ENCODE results near the gene YIF1A. TPM values are rescaled to one million over a fixed set of nuclear protein-coding genes. Genes with fewer than 3 reads are reported as not detected.
"Not testable (repeated sequence)": the region's sequence is repeated elsewhere in the genome, so short reads cannot be mapped to it uniquely, and the experiment has no call there.

The YIF1A gene
- total RNA-seq, 1 donor from 2014 or later: 53.5 TPM

DNA sequence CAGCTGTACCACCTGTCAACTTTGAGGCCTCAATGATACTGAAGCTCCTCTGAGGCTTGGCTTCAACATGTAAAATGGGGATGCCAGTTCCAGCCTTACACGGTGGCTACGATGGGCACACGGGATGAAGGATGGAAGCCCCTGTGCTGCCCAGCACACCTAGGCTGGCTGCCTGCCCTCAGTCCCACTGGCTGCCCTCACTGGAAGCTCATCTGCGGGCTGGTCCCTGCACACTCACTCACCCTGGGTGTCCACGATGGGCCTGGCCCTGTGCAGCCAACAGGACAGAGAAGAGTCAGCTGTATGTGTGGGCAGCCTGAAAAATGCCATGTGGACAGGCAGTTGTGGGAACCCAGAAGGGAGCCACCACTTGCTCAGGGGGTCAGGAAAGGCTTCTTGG lies 2.2 kb downstream of the YIF1A start:
- no peak for DNase-seq

DNA sequence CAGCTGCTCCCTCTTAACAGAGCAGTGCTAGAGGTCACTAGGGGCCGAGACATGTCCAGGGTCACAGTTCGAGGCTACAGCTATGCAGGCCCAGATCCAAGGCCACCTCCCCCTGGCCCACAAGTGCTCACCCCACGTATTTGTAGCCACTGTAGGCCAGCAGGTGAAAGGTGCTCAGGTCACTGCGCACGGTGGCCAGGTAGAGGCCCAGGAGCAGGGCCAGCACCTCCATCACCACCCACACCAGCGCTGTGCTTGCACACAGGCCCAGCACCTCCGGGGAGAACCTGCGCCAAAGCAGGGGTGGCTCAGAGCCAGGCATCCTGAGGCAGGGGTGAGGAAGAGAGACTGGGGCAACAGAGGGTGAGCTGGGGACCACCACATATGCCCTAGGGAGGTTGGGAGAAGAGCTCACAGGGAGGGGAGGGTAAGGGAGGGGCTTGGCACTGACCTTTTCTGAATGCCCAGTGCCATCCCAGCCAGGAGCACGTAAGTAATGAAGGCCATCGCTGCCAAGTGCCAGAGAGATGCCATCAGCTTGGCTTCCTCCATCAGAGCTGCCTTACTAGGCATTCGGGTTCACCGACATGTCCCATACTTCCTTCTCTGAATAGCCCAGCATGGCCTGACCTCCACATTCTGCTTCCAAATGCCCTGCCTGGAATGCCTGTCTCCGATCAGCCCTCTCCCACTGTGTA lies 3.5 kb downstream of the YIF1A start:
- DNase-seq: no peak

GRCh38 chr11:66284526-66285078 lies 4.3 kb downstream of the YIF1A start:
- DNase-seq: no peak

DNA sequence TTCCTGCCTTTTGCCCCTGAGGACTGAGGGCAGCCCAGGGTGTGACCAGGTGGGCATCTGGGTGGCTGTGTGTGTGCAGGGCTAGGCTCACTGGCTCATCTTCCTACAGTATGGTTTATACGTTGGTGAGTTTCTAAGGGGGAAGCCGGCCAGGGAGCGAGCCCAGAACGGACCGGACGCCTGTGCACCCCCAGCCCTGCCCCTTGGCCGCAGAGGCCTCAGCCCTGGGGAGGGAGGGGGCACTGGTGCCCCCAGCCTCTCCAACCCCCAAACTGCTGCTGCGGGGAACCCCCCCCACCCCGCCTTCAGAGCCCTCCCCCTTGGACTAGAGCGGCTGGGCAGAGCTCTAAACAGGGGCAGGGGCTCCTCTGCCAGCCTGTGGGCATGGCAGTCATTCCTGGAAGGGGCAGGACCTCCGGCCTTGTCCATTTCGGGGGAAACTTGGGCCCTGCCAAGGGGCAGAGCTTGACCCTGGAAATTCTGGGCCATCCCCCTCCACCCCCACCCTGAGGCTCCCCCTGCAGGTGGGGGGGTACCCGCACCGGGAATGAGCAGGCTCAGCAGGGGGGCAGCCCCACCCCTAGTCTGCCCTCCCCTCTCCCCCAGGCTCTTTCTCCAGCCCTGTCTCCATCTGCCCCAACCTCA lies 5.4 kb downstream of the YIF1A start:
- DNase-seq: no peak

GRCh38 chr11:66282468-66283455 lies 6.2 kb downstream of the YIF1A start:
- DNase-seq: peak; percentile 99

GRCh38 chr11:66281776-66282467 lies 7.0 kb downstream of the YIF1A start:
- no peak for DNase-seq

- DNase-seq: no peak
Measured at GRCh38 chr11:66281001-66281400, 7.9 kb downstream of the YIF1A start.

- DNase-seq: peak; percentile 79
Measured at GRCh38 chr11:66280428-66280827, 8.5 kb downstream of the YIF1A start.

DNA sequence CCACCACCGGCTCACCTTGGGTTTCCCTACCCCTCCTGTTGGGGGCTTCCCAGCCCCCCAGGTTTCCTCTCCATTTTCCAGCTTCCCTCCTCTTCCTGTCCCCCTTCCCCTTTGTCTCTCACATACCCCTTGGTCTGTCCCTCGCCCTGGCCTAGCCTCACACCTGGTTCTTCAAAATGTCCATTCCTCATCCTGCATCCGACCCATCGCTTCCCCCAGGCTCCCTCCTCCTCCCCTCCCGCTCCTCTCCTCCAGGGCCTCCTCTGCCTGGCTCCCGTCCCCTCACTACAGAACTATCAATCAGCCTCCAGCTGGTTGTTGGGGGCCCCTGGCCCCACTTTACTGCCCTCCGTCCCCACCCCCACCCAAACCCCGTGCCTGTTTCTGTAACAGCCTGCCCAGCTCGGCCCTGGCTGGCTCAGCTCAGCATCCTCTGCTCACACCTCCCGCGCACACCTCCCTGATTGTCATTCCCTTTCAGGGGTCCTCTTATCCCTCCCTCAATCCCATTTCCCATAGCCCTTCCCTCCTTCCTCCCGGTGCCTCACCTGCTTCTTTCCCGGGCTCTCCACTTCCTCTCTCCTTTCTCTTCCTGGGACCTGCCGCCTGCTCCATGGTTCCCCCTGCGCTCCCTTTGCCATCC lies 9.7 kb downstream of the YIF1A start:
- DNase-seq: no peak

GRCh38 chr11:66278363-66279091 lies 10.4 kb downstream of the YIF1A start:
- DNase-seq: no peak

- DNase-seq: peak; percentile 68
Measured at GRCh38 chr11:66277471-66278362, 11.2 kb downstream of the YIF1A start, which contains the start of gene CNIH2. Gene CNIH2, plus strand, starts transcription at chr11:66278175. Its CDS starts 282 bp downstream, at chr11:66278457.

DNA sequence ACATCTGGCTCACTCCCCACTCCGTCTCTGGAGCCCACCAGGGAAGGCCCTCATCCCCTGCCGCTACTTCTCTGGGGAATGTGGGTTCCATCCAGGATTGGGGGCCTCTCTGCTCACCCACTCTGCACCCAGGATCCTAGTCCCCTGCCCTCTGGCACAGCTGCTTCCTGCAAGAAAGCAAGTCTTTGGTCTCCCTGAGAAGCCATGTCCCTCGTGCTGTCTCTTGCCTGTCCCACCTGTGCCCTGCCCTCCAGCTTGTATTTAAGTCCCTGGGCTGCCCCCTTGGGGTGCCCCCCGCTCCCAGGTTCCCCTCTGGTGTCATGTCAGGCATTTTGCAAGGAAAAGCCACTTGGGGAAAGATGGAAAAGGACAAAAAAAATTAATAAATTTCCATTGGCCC lies 11.9 kb downstream of the YIF1A start:
- DNase-seq: not testable (repeated sequence)

DNA sequence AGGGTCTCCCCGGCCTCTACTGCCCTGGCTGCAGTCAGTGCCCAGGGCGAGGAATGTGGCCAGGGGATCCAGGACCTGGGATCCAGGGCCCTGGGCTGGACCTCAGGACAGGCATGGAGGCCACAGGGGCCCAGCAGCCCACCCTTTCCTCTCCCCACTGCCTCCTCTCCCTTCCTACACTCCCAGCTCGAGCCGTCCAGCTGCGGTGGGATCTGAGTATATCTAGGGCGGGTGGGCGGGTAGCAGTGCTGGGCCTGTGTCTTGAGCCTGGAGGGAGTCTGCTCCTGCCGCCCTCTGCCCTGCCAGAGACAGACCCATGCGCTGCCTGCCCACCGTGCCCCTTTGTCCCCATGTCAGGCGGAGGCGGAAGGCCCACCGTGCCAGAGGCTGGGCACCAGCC lies 12.3 kb downstream of the YIF1A start:
- DNase-seq: not testable (repeated sequence)

GRCh38 chr11:66275984-66276612 lies 12.8 kb downstream of the YIF1A start:
- no peak for DNase-seq

DNA sequence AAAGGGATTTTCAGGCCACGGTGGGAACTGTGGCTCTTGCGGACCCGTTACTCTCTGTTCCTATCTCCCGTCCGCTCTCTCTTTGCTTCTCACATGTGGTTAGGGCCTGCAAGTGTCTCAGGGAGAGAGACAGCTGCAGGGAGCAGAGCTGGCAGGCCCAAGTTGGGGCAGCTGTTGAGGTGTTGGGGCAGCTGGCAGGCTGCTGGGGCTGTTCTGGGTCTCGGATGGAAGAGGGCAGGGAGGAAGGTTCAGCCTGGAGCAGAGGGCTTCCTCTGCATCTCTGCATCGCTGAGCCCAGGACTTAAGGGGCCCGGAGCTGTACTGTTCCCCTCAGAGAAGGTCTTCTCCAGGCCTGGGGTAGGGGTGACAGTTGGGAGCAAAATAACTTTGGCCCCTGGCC lies 13.5 kb downstream of the YIF1A start:
- peak; percentile 79 for DNase-seq

GRCh38 chr11:66274219-66274618 lies 14.7 kb downstream of the YIF1A start:
- no peak for DNase-seq

DNA sequence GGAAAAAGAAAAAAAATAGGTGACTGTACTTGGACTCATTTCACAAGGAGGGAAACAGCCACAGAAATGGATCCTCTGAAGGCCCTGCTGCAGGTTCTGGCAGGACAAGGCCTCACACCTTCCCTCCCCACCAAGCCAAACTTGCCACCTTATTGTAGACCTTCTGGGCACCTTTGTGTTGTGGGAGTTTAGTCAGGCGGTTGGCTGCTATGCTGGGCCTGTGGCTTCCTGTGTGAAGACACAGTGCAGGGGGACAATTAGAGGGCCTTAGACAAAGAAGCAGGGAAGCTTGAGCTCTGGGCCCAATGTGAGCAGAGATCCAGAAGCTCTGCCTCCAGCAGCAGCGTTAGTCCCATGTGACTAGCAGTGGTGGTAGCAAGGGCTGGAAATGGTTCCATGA lies 16.3 kb downstream of the YIF1A start:
- no peak for DNase-seq

DNA sequence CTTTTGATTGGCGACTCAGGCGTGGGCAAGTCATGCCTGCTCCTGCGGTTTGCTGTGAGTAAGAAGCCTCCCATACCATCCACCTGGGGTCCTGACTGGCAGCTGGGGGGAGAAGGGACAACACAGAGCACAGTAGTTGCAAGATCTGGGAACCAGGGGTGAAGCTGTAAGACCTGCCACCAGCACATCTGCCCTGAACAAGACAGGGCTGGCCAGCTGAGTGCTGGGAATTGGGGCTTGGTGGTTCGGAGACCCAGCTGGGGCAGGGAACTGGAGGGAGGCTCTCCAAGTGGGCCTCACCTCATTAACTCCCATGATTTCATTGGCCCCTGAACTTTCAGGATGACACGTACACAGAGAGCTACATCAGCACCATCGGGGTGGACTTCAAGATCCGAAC lies 17.1 kb downstream of the YIF1A start:
- no peak for DNase-seq

All from tongue (tissue), 2 donors.